Endothelial cell of umbilical vein (primary cell): ENCODE results near the gene CKS1B. TPM values are rescaled to one million over a fixed set of nuclear protein-coding genes. Genes with fewer than 3 reads are reported as not detected.

Experiments used
- BruUV-seq: library from RNA; stranded (reverse); fragments of 400-500 nt; replicated peaks from 2 replicates; lab custom pipeline; 2021; lab: Mats Ljungman, UMichigan
- CTCF ChIA-PET: fragments of 300-600, 350-600 bp; sonication (Branson Sonifier 250); formaldehyde crosslinking; loops from one replicate; lab custom pipeline; 2021; ENCODE audit warnings: antibody characterized with exemption, inconsistent platforms; lab: Charles Lee
- POLR2A ChIA-PET: fragments of 300-600, 350-600 bp; sonication (Branson Sonifier 250); formaldehyde crosslinking; loops from one replicate; lab custom pipeline; 2021; ENCODE audit warnings: antibody characterized with exemption, inconsistent platforms; lab: Charles Lee
- DNase-seq: peaks from one replicate; pipeline ENCODE4 v3.0.0-alpha.2; 2011; ENCODE audit warnings: low read depth, low spot score
- FAIRE-seq: peaks from 2 replicates; lab custom pipeline; 2011; peaks lifted over from hg19 to GRCh38; lab: Jason Lieb, UNC
- H2AFZ ChIP-seq: 2 replicates; pipeline ENCODE4 v1.6.0; 2012; ENCODE audit warnings: low read depth, low read length, control low read depth, inconsistent platforms
- H3K27ac ChIP-seq: 2 replicates; pipeline ENCODE4 v1.5.1; 2011; ENCODE audit warnings: low read depth, mild to moderate bottlenecking, control low read depth, low read length, moderate library complexity; ENCODE audit not compliant: insufficient read depth
- H3K27me3 ChIP-seq, 2 experiments: 2 replicates each; pipeline versions ENCODE4 v1.6.0 to v1.6.1; 2011; ENCODE audit warnings: low read length in 2 of 2, mixed read lengths in 1 of 2; ENCODE audit not compliant: control insufficient read depth in 2 of 2, insufficient read depth in 2 of 2
- H3K36me3 ChIP-seq, 2 experiments: 2 replicates in 1 of 2; 3 replicates in 1 of 2; pipeline ENCODE4 v1.5.1; 2011; ENCODE audit warnings: low read length in 2 of 2, mild to moderate bottlenecking in 1 of 2, moderate library complexity in 1 of 2; ENCODE audit not compliant: control insufficient read depth in 2 of 2, insufficient read depth in 2 of 2; ENCODE audit errors: extremely low read depth in 1 of 2
- H3K4me1 ChIP-seq: 3 replicates; pipeline ENCODE4 v1.5.1; 2011; ENCODE audit warnings: mild to moderate bottlenecking, low read length; ENCODE audit not compliant: control insufficient read depth, insufficient read depth; ENCODE audit errors: extremely low read depth
- H3K4me2 ChIP-seq: 2 replicates; pipeline ENCODE4 v1.6.1; 2011; ENCODE audit warnings: low read length, control low read depth, mixed read lengths; ENCODE audit not compliant: insufficient read depth
- H3K4me3 ChIP-seq, 3 experiments: fragments of 200-600 bp in 1 of 3; sonication (generic), shearing (Covaris generic) in 1 of 3; replicated peaks in 1 of 3; 2 replicates each; pipeline ENCODE4 v1.5.1; 2011 to 2016; ENCODE audit warnings: control low read depth in 3 of 3, low read length in 3 of 3, mild to moderate bottlenecking in 2 of 3, inconsistent platforms in 1 of 3, low read depth in 1 of 3, moderate library complexity in 1 of 3; ENCODE audit not compliant: insufficient read depth in 1 of 3
- H3K79me2 ChIP-seq: 2 replicates; pipeline ENCODE4 v1.6.0; 2012; ENCODE audit warnings: low read length, inconsistent platforms; ENCODE audit not compliant: control insufficient read depth, insufficient read depth
- H3K9ac ChIP-seq: replicated peaks from 2 replicates; pipeline ENCODE3; 2011; ENCODE audit warnings: low read length, control low read depth; ENCODE audit not compliant: insufficient read depth; ENCODE audit errors: extremely low read depth
- H3K9me1 ChIP-seq: replicated peaks from 3 replicates; pipeline ENCODE4 v1.6.0; 2011; ENCODE audit warnings: mild to moderate bottlenecking, low read length; ENCODE audit not compliant: control insufficient read depth, insufficient read depth; ENCODE audit errors: extremely low read depth
- H3K9me3 ChIP-seq: replicated peaks from 2 replicates; pipeline ENCODE4 v1.5.1; 2012; ENCODE audit warnings: low read length, inconsistent platforms; ENCODE audit not compliant: control insufficient read depth, insufficient read depth
- H4K20me1 ChIP-seq: replicated peaks from 2 replicates; pipeline ENCODE3; 2011; ENCODE audit warnings: mild to moderate bottlenecking, low read length; ENCODE audit not compliant: control insufficient read depth, insufficient read depth; ENCODE audit errors: extremely low read depth
- EZH2 ChIP-seq: IDR thresholded peaks from 2 replicates; pipeline ENCODE4 v1.6.1; 2012; ENCODE audit warnings: borderline replicate concordance, low read depth, mild to moderate bottlenecking, moderate library complexity, low read length, inconsistent platforms; ENCODE audit not compliant: severe bottlenecking
- POLR2A ChIP-seq: IDR thresholded peaks from 2 replicates; pipeline ENCODE4 v1.6.1; 2012; ENCODE audit warnings: low read depth, mild to moderate bottlenecking, control low read depth, low read length
- dilution Hi-C: fragments of 300-500 bp; cut with MboI; formaldehyde crosslinking; loops from one replicate; pipeline ENCODE4 v1.15.0; 2019; ENCODE audit warnings: low sequenced_read_pairs; ENCODE audit not compliant: extremely low pct_ligation_motif_present
- intact Hi-C: fragments of 100-400 bp; cut with micrococcal nuclease; formaldehyde crosslinking; loops from one replicate; pipeline ENCODE4 v1.10.0; 2022
- polyA plus RNA-seq, 4 experiments: library from polyadenylated mRNA; depleted of rRNA in 3 of 4; stranded (reverse) in 3 of 4; unstranded in 1 of 4; fragments of >200 nt; gene quantifications; 2 replicates each; pipeline versions ENCODE4 v1.2.1 to v1.2.3, GENCODE V29; 2011 to 2012; ENCODE audit warnings: missing spikeins in 1 of 4
- total RNA-seq: library from RNA; stranded (reverse); gene quantifications from 2 replicates; pipeline ENCODE4 v1.2.3, GENCODE V29; 2021
- TF ChIP-seq, protein P1 (sequence below), 2 donors: IDR thresholded peaks; 1 replicate in 1 of 2; 2 replicates in 1 of 2; pipeline ENCODE4 v1.5.1; 2011; ENCODE audit warnings: low read length in 2 of 2, mild to moderate bottlenecking in 2 of 2, moderate library complexity in 2 of 2, control low read depth in 1 of 2, inconsistent platforms in 1 of 2, low read depth in 1 of 2; ENCODE audit not compliant: insufficient read depth in 1 of 2; ENCODE audit errors: extremely low read depth in 1 of 2

Gene CKS1B
- total and polyA plus RNA-seq, 2 donors (not counting 3 experiments of a cell fraction or from before 2014, with no cell fraction given) = 126 to 280 TPM

GRCh38 chr1:154943649-154944400 lies 30.7 kb upstream of the CKS1B start:
- TF ChIP-seq EZH2 (no peak), POLR2A (no peak)
- TF ChIP-seq, protein P1, sequence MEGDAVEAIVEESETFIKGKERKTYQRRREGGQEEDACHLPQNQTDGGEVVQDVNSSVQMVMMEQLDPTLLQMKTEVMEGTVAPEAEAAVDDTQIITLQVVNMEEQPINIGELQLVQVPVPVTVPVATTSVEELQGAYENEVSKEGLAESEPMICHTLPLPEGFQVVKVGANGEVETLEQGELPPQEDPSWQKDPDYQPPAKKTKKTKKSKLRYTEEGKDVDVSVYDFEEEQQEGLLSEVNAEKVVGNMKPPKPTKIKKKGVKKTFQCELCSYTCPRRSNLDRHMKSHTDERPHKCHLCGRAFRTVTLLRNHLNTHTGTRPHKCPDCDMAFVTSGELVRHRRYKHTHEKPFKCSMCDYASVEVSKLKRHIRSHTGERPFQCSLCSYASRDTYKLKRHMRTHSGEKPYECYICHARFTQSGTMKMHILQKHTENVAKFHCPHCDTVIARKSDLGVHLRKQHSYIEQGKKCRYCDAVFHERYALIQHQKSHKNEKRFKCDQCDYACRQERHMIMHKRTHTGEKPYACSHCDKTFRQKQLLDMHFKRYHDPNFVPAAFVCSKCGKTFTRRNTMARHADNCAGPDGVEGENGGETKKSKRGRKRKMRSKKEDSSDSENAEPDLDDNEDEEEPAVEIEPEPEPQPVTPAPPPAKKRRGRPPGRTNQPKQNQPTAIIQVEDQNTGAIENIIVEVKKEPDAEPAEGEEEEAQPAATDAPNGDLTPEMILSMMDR (IDR thresholded peaks at IDR 0.05; ENCODE audit: extremely low read depth in 1 of 2, insufficient read depth in 1 of 2, low read depth in 1 of 2, low read length in 2 of 2) = peak; percentile 69 to 85
- dilution Hi-C loops = no loop called here
- Histone ChIP-seq H3K4me3 (no peak overlapping the region), H3K79me2 (no peaks in the 10 kb centered on the region), H4K20me1 (no peaks in the 10 kb centered on the region), H3K27me3 (no peaks in the 10 kb centered on the region), H3K4me1 (no peaks in the 10 kb centered on the region), H3K9ac (no peak overlapping the region), H2AFZ (no peak overlapping the region), H3K9me1 (no peaks in the 10 kb centered on the region), H3K4me2 (no peak overlapping the region), H3K27ac (no peak overlapping the region), H3K9me3 (no peaks in the 10 kb centered on the region), H3K36me3 (peaks cover 0 to 25% of the 10 kb centered on the region in 2 experiments)
- FAIRE-seq = peak; percentile 90
- CTCF ChIA-PET = interaction anchor here (0.6 to 3.4 kb wide), 26 partner anchors 9 to 459 kb away, joined by 3 to 19 read pairs (median 4); partner anchors contain the start of gene CKS1B
- BruUV-seq = TSS peak; percentile 71
- POLR2A ChIA-PET = interaction anchor here (1.1 to 1.4 kb wide), 2 partner anchors 29 to 384 kb away, joined by 3 read pairs; no protein-coding TSS in a partner anchor
- intact Hi-C loops = no loop called here
- peak; percentile 29 for DNase-seq
